HG03103 (cell line): ENCODE data around the gene MYNN.

ENCODE experiments used
- ATAC-seq: cut with Tn5 transposase; IDR thresholded peaks from one replicate; pipeline ENCODE4 v1.9.1; 2021; ENCODE audit warnings: low read depth; ENCODE audit not compliant: unreplicated experiment

The MYNN gene

DNA sequence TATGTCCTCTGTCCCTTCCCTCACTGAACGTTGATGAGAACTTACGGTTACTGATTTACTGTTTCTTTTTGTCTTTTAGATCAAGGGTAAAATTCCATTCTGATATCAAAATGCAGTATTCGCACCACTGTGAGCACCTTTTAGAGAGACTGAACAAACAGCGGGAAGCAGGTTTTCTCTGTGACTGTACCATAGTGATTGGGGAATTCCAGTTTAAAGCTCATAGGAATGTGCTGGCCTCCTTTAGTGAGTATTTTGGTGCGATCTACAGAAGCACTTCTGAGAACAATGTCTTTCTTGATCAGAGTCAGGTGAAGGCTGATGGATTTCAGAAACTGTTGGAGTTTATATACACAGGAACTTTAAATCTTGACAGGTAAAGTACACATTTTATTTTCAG is 990 bp downstream of the MYNN start:
- no peak for ATAC-seq

DNA sequence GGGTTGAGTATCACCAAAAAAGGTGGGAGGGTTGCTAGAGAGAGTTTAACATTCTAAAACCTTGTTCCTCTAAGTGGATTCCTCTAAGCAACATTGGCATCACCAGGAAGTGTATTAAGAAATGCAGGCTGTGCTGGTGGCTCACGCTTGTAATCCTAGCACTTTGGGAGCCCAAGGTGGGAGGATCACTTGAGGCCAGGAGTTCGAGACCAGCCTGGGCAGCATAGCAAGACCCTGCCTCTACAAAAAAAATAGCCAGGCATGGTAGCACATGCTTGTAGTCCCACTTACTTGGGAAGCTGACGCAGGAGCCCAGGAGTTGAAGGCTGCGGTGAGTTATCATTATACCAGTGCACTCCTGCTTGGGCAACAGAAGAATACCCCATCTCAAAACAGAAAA is 4.6 kb downstream of the MYNN start:
- ATAC-seq = no peak

DNA sequence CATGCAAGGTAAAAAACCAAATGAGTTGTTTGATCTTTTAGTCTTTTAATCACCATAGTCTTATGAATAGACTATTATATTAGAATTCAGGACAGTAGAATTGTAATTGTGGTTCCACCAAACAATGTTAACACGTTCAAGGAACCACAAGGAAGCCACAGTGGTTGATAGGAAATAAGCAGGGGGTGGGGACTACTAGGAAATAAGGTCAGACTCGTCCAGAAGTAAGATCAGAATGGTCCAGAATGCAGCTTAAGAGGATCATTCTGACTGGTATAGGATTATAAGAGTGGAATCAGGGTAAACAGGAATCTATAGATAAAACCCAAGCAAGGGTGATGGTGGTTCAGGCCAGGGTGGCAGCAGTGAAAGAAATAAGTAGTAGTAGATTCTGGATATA is 7.5 kb downstream of the MYNN start:
- no peak for ATAC-seq

DNA sequence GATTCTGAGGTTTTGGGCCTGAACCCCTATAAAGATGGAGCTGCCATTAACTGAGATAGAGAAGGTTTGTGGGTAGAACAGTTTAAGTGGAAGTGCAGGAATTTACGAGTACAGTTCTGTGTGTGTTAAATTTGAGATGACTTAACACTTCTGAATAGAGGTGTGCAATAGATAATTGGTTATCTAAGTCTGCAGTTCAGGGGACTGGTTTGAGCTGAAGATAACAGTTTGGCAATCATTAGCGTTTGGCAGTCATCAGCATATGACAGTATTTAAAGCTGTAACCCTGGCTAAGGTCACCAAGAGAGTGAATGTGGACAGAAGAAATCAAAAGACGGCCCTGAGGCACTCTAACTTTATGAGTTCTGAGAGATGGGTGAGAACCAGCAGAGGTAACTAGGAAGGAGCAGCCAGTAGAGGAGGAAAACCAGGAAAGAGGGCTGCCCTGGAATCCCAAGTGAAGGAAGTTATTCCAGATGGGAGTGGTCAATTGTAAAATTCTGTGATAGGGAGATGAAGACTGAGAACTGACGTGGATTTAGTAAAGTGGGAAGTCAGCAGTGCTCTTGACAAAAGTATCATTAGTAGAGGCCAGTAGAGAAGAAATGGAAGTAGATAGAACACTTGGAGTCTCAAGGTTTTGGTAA is 8.1 kb downstream of the MYNN start:
- no peak for ATAC-seq

DNA sequence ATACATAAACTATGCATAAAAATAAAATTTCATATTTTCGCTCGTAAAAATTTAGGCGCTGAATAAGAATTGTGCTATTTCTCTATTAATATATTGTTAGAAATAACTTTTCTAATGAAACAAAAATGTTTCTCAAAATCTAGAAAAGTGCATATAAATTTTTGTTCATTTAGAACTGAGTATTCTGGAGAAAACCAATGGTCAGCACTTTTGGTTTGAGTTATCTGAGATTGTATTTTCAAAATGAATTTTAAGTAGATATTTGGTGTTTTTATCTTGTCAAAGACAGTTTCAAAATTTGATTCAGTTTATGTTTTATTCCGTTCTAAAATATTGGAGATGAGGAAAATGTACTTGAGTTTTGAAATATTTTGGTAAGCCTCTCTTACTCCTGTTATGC is 13.9 kb downstream of the MYNN start:
- no peak for ATAC-seq

DNA sequence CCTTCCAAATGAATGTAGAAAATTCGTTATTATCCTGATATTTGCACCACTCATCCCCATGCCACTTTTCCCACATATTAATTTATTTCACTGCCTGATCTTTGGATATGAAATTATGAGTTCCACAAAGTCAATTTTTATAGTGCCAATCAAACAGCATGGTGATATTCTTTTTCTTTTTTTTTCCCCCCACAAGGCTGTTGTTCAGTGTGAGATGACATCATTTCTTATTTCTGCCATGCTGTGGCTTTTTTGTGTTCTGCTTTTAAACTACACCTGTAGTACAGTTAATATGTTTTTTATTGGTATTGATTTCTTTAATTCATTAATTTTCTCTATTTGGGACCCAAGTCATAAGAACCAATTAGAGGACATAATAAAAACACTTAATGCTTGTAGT is 14.6 kb downstream of the MYNN start:
- ATAC-seq = no peak

DNA sequence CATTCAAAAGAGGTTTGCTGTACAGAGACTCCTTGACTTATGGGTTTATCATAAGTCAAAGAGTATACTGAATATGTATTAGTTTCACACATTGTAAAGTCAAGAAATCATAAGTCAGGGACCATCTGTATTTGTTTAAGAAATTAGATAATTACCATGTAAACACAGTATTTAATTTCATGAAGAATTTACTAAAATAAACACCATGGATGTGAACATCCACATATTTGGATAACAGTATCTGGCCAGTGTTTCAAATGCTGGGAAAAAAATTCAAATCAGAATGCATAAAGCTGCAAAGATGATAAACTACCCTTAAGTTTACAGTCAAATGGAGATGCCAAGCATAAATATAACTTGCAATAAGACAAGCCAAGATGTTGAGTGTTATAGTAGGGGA is 17.0 kb downstream of the MYNN start:
- ATAC-seq = no peak

DNA sequence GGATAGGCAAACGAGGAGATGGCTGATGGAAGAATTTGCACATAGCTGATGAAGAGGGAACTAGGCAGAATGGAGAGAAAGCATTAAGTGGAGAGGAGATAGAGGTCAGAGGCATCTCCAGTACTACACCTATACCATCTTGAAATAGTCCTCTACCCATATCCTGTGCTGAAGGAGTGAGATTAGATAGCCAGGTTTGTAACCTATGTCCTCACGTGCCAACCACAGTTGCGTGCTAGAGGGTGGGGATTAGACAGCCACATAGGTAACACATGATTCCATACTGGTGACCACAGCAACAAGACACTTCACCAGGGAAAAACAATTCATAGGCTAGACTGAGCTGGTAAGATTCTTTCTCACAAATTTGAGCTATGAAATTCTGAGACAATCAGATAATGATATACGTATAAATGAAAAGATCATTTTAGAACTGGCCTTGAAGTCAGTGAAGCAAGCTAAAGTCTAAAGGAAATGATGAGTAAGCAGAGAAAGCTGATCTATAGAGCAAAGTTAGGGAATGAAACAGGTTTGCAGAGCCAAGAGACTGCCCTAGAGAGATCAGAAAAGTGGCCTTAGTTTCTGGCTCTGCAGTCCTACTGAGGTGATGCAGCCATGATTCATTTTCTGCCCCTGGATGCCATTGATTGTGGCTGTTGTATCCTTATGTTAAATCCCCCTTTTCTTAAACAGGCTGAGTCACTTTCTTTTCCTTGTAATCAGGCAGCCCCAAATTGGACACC is 17.7 kb downstream of the MYNN start:
- ATAC-seq = no peak

DNA sequence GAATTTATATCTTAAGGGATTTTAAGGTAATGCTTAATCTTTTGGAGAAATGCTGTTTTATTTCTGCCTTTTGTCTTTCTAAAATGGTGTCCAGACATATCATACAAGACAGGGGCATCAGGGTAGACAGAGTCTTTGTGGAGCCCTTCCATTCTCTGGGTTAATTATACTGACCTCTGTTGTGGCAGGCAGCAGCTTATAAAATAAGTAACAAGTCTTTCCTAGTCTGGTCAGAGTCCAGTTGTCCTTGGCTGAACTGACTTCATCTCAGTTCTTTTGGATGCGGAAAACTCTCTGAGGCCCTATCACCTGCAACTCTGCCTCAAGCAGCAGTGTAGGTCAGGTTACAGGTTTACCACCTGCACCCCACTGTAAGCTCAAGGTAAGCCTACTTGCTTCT is 19.2 kb downstream of the MYNN start:
- no peak for ATAC-seq

DNA sequence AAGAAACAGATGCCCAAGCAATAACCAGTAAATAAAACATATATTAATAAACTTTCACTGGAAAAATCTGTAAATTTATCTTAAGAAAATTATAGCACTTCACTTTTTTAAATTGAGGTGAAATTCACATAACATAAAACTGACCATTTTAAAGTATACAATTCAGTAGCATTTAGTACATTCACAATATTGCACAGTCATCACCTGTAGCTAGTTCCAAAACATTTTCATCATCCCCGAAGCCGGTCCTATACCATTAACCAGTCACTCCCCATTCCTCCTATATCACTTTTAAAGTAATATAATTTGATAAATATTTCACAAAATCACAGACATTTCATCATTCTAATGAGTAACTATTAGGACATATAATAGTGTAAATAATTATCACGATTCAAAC is 31.5 kb downstream of the MYNN start:
- no peak for ATAC-seq

DNA sequence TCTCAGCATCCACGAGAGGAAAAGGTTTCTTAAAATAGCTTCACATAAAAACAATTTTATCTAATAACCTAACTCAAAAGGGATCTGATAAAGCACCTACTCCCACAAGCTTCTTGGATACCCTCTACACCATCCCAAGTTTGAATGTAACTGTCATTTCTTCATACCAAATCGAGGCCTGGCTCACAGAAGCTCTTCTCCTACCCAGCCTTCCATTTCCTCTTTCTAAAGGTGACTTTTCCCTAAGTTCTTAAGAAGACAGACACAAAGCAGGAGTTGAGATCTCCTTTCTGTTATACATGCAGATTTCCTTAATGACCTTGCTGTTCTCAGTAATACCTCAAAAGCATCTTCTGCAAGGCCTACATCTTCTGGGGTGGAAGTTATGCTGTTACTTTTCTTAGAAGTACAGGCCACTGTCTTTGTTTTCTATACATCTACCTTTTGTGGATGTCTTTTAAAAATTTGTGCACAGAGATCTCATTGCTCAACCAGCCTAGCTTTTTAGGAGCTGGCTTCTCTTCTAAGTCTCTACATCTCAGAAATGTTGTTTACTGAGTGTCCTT is 36.1 kb downstream of the MYNN start:
- ATAC-seq = no peak

DNA sequence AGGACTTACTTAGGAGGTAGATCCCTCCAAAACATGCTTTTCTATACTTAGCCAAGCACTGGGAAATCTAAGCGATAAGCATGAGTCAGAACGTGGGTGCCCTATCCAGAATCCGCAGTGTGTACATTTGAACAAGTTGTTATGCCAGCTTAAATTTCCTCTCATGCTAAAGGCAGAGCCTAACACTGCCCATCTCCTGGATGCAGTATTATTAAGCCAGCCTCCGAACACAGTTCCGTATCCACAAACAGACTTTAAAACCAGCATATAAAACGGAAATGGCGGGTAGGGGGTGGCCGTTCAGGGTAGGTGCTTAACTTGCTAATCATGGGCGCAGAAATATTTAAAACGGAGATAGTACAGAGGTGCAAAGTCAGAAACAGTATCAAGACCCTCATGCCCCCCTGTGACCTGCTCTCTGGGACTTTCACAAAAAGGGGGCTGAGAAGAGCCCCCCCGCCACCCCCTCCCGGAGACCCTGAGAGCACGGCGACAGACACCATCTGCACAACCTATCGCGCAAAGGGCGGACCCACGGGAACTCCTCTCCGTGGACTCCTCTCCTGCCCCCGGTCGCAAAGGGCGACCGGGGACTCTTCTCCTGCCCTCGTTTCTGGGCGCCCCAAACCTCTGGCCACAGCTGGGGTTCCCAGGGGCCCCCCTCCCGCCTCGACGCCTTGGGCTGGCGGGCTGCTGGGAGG is 38.6 kb downstream of the MYNN start:
- peak; percentile 12 for ATAC-seq

DNA sequence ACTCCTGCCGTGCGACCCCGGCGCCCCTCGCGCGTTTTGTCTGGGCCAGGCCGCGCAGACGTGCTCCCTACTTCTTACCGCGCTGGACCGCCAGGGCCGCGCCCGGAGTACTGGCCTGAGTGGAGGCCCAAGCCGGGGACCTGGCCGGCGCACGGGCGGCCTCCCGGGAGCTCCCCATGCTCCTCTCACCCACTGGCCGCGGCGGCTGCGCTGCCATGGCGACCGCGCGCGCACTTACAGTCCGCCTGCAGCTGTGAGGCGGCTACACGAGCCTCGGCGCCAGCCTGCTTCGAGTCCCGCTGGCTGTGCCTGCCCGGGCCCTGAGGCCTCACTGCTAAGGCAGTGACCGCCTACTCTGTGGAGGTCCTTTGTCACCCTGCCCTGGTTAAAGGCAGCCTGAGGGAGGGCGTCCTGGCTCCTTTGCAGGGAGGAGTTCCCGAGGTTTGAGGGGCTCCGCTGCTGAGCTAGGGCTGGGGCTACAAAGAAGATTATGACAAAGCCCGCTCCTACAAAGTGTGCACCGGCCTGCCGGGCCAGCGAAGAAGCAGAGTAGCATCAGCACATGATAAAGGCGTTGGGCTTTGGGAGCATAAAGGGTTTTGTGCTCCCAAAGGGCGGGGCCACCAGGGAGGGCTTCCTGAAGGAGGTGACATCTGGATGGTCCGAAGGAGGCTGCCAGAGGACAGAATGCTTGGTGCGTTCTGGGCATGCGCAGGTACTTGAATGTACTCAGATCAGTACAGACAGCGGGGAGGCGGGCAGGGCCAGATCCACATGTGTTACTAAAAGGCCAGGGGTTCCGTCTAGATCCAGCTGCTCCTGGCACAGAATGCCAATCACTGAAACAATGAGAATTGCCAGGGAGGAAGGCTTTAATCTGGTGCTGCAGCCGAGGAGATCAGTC is 39.4 kb downstream of the MYNN start, which contains the start of the genes LRRC34 and LRRIQ4:
LRRC34 (minus strand) TSS at position 573 of the 904 bp plus-strand sequence; CDS start at position 217, 356 bp downstream.
LRRIQ4 (plus strand) TSS at position 539 of the 904 bp plus-strand sequence. CDS start 9,052 bp downstream, outside the sequence.
- ATAC-seq = peak; percentile 50

DNA sequence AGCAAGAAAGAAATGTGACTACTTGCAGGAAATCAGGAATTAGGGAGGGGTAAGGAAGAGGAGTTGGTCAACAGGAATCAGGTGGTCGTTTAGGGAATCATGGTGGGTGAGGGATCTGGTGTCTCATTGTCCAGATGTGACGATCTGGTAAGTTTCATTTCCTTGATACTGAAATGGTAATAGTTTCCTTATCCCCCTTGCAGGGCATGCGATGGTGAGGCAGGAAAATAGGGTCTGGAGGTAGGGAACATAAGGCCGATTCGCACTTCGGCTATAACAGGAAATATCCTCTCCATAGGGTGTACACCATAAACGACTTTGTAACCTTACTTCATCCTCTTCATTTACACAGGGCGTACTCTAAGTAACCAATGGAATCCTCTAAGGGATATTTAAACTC is 40.1 kb downstream of the MYNN start:
- ATAC-seq = no peak

DNA sequence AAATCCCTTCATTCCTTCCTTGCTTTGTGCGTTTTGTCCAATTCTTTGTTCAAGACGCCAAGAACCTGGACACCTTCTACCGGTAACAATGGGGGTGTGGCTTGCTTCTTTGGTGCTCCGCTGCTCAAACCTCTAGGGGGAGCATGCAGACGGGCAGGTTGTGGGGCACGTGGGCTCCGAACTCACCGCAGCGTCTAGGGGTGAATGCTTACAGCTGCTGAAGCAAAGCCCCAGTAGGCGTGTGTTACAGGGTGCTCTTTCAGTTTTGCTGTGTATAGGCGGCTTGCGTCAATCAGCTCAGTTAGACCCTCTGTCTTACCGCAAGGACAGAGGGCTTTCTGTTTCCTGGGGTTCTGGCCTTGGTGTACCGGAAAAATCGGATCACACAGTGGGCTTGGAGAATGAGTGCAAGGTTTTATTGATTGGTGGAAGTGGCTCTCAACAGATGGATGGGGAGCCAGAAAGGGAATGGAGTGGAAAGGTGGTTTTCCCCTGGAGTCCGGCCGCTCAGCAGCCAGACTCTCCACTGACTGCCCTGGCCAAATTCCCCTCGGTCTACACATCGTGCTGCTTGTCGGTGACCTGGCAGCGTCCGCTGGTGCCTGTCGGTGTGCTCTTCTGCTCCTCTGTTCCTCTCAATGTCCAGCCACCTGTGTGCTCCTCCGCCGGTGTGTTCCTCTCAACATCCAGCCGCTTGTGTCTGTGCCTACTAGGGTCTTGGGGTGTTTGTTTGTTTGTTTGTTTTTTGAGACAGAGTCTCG is 40.7 kb downstream of the MYNN start:
- ATAC-seq = peak; percentile 86

DNA sequence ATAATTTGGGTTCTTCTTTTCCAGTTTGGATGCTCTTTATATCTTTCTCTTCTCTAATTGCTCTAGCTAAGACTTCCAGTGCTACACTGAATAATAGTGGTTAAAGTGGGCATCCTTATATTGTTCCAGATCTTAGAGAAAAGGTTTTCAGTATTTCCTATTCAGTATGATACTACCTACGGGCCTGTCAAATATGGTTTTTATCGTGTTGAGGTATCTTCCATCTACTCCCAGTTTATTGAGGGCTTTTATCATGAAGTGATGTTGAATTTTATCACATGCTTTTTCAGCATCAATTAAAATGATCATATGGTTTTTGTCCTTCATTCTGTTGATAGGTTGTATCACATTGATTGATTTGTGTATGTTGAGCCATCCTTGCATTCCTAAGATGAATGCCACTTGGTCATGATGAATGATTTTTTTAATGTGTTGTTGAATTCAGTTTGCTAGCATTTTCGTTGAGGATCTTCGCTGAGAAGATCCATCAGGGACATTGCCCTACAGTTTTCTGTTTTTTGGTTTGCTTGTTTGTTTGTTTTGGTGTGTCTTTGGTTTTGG is 42.5 kb downstream of the MYNN start:
- ATAC-seq = no peak

DNA sequence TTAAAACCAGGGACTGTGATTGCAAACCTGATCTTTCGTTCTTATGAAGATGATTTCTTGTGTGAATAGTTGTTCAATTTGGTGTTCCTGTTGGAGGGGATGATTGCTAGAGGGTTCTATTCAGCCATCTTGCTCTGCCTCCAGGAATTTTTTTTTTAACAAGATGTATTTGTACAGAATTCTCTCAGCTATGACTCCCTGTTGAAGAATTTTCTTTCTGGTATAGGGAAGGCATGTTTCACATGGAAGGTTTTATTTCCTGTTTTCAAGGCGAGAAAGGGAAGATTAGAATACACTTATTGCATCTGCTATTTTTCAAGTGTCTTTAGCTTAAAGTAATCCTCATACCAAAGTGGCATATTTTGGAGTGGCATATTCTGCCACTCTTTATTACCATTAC is 45.1 kb downstream of the MYNN start:
- ATAC-seq = no peak

DNA sequence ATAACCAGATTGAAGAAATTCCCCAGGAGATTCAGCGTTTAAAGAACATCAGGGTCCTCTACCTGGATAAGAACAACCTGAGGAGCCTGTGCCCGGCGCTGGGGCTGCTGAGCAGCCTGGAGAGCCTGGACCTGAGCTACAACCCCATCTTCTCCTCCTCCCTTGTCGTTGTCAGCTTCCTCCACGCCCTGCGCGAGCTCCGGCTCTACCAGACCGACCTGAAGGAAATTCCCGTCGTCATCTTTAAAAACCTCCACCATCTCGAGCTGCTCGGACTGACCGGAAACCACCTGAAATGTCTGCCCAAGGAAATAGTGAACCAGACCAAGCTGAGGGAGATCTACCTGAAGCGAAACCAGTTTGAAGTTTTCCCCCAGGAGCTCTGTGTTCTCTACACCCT is 48.9 kb downstream of the MYNN start:
- ATAC-seq = no peak

DNA sequence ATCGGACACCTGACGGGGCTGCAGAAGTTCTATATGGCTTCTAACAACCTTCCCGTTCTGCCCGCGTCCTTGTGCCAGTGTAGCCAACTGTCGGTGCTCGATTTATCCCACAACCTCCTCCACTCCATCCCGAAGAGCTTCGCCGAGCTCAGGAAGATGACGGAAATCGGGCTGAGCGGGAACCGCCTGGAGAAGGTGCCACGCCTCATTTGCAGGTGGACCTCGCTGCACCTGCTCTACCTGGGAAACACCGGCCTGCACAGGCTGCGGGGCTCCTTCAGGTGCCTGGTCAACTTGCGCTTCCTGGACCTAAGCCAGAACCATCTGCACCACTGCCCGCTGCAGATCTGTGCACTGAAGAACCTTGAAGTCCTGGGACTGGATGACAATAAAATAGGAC is 49.3 kb downstream of the MYNN start:
- ATAC-seq = no peak
